GM18511 (cell line): ENCODE results near the gene SLC43A1.

Experiments
- ATAC-seq: cut with Tn5 transposase; IDR thresholded peaks from one replicate; pipeline ENCODE4 v1.9.1; 2021; ENCODE audit warnings: mild to moderate bottlenecking, moderate library complexity; ENCODE audit not compliant: unreplicated experiment

The SLC43A1 gene

DNA sequence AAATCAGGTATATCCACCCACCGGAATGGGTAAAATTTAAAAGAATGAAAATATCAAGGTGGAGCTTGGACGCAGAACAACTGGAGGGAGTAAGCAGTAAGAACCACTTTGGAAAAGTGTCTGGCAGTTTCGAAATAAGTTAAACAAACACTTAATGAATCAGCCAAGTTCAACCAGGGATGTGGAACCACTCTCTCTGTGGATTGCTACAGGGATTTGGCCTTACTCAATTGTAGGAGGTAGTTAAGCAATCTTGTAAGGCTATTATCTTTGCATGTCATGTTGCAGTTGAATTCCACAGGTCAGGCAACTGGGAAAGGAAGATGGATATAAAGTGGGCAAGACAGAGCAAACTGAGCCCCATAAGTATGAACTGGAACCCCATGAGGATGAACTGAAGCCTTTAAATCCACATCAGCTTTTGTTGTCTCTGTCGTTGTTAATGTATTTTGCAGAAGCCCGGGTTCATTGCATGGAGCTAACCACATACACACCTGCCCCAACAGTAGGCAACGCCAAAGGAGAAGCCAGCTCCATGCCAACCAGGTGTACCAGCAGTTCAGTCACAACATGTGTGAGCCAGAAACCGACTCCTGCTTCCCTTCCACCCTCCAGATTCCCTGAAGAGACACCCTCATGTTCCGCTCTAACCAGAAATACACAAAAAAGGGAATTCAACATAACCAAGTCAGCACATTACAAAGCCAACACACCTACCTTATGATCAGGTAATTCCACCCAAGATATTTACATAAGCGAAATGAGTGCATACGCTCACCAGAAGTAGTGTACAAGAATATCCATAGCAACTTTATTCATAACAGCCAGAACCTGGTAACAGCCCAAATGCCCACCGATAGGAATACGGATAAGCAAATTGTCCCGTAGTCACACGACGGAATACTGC, 80.6 kb downstream of the SLC43A1 start:
- no peak for ATAC-seq
